Activated CD4-positive, alpha-beta T cell treated with anti-CD3 and anti-CD28 coated beads for 24 hours (primary cell): Measurements from ENCODE around the gene TBC1D25.
A peak's percentile ranks its signal among the peaks of the same experiment; 100 is the strongest.

Experiments
- DNase-seq, 2 donors: peaks; one replicate each; pipeline ENCODE4 v3.0.0-alpha.2; 2020; ENCODE audit warnings: low read depth in 2 of 2

Gene TBC1D25

DNA sequence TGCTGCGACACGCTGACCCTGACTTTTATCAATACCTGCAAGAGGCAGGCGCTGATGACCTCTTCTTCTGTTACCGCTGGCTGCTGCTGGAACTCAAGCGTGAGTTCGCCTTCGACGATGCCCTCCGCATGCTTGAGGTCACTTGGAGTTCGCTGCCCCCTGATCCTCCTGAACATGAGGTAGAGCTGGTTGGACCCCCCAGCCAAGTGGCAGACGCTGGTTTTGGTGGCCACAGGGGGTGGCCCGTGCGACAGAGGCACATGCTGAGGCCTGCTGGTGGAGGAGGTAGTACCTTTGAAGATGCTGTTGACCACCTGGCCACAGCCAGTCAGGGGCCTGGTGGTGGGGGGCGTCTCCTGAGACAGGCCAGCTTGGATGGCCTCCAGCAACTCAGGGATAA, 20.5 kb downstream of the TBC1D25 start:
- DNase-seq = no peak

DNA sequence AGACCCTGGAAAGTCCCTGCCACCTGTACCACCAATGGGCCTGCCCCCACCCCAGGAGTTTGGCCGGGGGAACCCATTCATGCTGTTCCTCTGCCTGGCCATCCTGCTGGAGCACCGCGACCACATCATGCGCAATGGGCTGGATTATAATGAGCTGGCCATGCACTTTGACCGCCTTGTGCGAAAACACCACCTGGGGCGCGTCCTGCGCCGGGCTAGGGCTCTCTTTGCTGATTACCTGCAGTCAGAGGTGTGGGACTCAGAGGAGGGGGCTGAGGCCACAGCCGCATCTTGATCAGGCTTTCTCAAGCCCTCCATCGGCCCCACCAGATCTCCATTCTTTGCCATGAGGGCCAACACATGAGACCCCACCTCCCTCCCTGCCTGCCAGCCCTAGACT, 21.2 kb downstream of the TBC1D25 start:
- DNase-seq = no peak

GRCh38 chrX:48569958-48570357, 30.4 kb downstream of the TBC1D25 start:
- DNase-seq = no peak

DNA sequence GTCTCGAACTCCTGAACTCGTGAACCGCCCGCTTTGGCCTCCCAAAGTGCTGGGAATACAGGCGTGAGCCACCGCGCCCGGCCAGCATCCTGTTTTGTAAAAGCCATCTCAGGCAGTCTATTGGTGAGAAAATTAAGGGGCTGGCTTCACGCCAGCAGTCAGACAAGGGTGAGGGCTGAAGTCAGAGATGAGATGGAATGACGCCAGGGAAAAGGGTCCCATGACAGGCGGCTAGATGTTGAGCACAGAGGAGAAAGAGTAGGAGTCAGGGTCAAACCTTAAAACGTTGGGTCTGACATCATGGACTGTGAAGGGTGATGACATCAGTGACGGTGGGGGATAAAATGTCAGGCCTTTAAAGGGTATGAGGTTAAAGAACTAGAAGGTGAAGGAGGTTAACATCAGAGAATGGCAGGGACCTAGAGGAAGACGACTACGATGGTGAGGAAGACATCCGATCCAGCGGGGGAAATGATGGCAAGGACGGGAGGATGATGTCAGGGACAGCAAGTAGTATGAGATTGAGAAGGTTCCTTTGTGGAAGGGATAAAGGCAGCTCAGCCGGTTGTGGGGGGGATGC, 34.3 kb downstream of the TBC1D25 start:
- no peak for DNase-seq

GRCh38 chrX:48574270-48575266, 35.1 kb downstream of the TBC1D25 start, which contains the start of gene RBM3:
RBM3 (plus strand) TSS chrX:48574484; CDS start chrX:48575181, 697 bp downstream.
- peak; percentile 78 to 81 for DNase-seq

DNA sequence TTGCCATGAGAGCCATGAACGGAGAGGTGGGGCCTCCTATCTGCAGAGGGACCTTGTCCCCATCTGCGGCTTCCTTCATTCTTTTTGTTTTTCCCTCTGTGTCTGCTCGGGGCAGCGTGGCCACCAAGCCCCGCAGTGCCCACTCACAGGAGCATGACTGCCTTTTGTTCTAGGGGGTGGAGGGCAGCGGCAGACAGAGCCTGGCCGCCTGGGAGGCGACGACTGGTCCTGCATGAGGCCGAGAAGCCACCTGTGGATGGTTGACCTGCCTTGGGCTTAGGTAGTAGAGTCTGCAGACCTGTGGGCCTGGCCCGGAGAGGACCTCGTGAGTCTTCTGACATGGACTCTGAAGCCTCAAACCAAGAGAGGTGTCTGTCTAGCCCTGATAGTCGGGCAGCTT, 36.1 kb downstream of the TBC1D25 start:
- DNase-seq = no peak

DNA sequence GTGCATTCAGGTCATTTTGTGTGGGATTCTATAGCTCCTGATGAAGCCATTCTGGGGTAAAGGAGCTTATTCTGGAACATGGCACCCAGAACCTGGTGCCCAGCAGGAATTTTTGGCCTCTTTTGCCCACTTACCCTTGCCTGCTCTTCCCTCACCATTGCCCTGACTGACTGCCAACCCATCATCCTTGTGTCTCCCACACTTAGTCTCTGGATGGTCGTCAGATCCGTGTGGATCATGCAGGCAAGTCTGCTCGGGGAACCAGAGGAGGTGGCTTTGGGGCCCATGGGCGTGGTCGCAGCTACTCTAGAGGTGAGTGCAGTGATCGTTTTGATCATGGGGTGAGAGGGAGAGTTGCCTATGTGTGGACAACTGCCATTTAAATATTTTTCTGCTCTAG, 36.6 kb downstream of the TBC1D25 start:
- no peak for DNase-seq

DNA sequence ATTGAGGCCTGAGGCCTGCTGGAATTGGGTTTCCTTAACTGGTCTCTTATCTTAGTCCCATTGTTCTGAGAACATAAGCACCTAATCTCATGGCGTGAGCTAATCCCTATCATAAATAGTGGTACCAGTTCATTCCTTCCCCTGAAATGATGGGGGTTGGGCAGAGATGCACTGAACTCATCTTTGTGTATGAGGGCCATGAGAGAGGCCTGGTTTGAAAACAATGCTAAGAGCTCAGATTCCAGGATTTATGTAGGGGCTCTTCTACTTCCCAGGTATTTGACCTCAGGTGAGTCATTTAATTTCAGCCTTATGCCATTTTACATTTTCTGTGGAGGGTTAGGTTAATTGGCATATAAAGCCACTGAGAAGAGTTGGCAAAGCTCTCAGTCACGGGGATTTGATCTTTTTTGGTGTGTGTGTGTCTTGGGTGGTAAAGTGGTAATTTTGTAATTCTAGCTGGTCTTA, 39.2 kb downstream of the TBC1D25 start:
- no peak for DNase-seq

DNA sequence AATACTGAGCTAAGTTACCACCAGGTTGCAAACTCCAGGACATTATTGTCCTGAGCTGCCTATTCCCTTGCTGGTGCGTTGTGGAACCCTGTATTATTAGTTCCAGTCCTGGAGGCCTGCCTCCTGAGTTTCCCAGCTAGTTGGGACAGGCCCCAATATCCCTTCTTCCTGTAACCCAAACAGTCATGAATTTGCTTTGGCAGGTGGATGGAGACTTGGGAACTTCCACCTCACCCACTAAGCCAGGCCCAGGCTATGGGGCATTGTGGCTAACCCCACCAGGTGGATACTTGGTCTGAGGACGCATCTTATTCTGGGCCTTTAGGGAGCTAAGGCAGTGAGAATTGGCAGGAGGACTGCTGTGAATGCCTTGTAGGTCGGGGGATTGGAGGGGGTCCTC, 39.7 kb downstream of the TBC1D25 start:
- DNase-seq = no peak

DNA sequence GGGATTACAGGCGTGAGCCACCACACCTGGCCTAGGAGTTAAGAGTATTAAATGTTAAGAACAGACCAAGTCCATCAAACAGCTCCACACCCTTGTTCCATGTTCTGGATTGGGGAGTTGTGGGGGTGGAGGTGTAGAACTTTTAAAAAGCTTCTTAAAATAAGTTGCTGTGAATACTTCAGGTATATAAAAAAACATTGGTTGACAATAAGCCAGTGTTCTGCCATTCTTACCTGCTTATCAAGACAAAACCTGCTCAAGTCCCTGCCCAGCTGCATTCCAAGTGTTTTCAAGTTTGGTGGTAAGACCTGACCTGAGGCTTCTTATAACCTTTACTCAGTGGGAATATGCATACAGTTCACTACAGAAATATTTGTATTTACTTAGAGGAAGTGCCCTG, 41.1 kb downstream of the TBC1D25 start:
- DNase-seq = no peak

DNA sequence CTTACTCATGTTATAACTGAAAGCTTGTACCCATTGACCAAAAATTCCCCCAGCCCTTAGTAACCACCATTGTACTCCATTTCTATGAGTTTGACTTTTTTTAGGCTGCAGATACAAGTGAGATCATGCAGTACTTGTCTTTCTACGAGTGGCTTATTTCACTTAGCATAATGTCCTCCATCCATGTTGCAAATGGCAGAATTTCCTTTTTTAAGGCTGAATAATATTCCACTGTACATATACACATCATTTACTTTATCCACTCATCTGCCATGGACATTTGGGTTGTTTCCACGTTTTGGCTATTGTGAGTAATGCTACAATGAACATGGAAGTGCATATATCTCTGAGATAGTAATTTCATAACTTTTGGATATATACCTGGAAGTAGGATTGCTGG, 45.2 kb downstream of the TBC1D25 start:
- no peak for DNase-seq

GRCh38 chrX:48589482-48590162, 50.1 kb downstream of the TBC1D25 start:
- DNase-seq = no peak

GRCh38 chrX:48590203-48591103, 50.9 kb downstream of the TBC1D25 start:
- DNase-seq = no peak

DNA sequence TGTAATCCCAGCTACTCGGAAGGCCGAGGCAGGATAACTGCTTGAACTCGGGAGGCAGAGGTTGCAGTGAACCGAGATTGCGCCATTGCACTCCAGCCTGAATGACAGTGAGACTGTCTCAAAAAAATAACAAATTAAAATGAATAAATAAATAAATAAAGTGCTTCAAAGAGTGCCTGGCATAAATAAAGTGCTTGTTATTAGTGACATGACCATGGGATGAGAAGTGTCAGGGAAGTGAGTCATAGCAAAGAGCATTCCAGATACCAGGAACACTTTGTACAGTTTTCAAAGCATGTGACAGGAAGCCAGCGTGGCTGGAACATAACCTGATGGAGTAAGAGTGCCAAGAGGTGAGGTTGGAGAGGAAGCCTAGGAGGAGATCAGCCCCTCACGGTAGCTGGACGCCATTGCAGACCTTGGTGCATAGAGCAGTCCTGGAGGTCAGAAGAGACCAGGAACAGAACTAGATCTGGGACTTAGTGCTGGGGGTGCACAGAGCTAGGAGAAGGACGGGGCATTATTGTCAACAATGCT, 51.8 kb downstream of the TBC1D25 start:
- no peak for DNase-seq

GRCh38 chrX:48592971-48593370, 53.5 kb downstream of the TBC1D25 start:
- no peak for DNase-seq

DNA sequence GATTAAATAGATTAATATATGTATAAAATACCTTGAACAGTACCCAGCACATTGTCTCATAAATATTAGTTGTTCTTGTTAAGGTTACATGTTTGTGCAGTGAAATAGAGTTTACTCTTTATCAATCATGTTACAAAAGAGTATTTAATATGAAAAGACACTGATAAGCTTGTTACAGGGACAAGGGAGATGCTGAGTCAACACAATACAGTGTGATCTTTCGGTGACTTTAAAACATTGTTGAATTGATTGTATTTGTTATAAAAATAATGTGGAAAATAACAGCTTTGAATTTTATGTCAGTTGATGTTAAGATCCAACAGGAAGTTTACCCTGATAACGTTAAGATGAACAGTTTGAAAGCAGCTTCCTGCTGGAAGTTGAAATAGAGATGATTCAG, 56.4 kb downstream of the TBC1D25 start:
- no peak for DNase-seq

DNA sequence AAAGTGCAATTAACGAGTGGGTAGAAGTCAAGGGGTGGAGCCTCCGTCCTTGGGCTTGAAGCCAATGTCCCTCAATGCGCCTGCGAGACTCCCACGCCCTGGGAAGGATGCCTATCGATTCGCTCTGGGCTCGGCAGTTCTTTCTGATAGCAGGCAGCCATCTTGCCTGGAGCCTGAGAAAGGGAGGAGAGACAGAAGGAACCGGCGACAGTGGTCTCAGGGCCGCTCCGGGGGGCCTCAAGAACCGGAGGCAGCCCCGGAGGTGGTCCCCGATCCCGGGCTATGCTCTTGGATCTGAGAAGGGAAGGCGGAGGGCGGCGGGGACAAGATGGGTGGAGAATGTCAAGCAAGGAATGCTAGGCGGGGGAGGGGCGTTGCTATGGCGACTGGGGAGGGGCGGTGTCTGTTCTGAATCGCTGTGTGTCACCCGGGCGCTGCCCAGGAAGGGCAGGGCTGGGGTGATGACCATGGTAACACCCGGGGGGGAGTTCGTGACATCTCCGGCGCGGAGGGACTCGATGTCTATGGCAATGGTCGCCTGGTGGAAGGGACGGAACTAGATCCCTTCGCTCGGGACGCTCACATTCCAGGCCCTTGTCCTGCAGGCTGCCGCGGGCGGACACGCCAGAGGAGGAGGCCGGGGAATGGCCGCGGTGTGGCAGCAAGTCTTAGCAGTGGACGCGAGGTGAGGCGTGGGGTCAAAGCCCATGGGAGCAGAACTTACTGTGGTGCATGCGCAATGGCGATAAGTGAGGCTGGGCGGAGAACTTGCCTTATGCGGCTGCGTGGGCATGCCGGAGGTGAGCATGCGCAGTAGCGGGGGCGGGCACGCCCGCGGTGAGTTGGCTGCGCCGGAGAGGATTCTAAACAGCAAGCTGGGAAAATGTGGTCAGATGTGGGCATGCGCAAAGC, 58.1 kb downstream of the TBC1D25 start, which contains the start of gene WDR13:
TSS of gene WDR13 (plus strand) at position 140 of the 912 bp plus-strand sequence. CDS start at position 645, 505 bp downstream.
- peak; percentile 77 to 82 for DNase-seq

- DNase-seq = no peak
Observed at GRCh38 chrX:48598614-48599013, 59.1 kb downstream of the TBC1D25 start.

- DNase-seq = no peak
Observed at GRCh38 chrX:48599341-48599740, 59.8 kb downstream of the TBC1D25 start.

- DNase-seq = no peak
Observed at GRCh38 chrX:48600226-48600625, 60.7 kb downstream of the TBC1D25 start.
